Retina (tissue), 1 donor: ENCODE results near the gene SPIN2B.
A peak's percentile ranks its signal among the peaks of the same experiment; 100 is the strongest.
"Not testable (repeated sequence)": the region's sequence is repeated elsewhere in the genome, so short reads cannot be mapped to it uniquely, and the experiment has no call there.

ENCODE experiments used
- DNase-seq: peaks from one replicate; pipeline ENCODE4 v3.0.0-alpha.2; 2016

SPIN2B gene

DNA sequence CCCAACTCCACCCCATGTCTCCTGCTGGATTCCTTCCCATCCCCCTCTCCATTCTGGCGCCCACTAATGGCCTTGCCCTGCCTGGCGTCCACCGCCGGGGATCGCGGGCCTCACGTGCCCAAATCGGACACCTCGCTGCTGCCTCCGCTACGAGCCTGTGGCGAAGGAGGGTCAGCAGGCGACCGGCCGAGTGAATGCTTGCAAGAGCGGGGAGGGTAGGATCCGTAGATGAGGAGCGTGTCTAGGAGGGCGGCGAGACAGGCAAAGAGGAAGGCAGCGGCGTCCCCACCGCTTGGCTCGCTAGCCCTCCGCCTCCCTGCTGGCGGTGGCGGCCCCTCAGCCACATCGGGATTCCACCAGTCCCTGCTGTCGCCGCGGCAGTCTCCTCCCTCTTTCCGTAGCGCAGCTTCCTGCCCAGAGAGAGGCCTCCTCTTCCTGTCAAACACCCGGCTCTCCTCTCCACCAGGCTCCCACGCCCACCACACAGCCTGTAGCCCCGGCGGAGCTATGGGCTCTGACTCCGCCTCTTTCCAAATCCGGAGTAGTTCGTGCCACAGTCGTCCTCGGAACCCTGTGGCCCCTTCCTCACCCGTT, at the start of gene SPIN2B:
SPIN2B (minus strand) TSS at position 387 of the 594 bp plus-strand sequence.
- DNase-seq: peak; percentile 90

DNA sequence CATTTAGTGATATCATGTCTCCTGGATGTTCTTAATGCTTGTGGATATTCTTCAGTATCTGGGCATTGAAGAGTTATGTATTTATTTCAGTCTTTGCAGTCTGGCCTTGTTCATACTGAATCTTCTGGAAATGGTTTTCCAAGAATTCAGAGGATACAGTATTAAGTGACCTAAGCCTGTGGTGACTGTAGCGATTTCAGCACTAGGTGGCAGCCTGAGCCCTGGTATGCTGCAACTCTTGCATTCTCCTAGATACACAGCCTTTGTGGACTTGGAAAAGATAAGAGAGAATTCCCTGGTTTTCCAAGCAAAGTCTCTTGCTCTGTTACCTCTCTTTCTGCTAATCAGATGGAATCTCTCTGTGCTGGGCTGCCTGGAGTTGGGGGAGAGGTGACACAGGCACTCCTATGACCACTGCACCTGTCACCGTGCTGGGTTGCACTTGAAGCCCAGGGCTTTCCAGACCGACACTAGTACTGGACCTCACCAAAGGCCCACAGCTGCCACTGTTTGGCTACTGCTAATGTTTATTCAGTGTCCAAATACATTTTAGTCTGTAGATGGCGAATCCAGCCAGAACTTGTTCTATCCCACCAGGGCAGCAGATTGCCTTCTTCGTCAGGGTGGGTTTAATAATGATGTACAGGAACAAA, 35.2 kb upstream of the SPIN2B start:
- DNase-seq: peak; percentile 5

DNA sequence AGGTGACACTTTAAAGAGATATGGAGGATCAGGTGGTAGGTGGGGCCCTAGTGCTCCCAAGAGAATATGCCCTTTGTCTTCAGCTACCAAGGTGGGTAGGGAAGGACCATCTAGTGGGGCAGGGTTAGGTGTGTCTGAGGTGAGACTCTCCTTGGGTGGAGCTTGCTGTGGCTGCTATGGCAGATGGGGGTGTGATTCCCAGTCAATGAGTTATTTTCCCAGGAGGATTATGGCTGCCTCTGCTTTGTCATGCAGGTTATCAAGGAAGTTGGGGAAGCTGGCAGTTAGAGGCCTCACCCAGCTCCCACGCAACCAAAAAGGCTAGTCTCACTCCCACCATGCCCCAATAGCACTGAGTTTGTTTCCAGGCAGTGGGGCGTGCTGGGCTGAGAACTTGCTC, 33.8 kb upstream of the SPIN2B start:
- no peak for DNase-seq

DNA sequence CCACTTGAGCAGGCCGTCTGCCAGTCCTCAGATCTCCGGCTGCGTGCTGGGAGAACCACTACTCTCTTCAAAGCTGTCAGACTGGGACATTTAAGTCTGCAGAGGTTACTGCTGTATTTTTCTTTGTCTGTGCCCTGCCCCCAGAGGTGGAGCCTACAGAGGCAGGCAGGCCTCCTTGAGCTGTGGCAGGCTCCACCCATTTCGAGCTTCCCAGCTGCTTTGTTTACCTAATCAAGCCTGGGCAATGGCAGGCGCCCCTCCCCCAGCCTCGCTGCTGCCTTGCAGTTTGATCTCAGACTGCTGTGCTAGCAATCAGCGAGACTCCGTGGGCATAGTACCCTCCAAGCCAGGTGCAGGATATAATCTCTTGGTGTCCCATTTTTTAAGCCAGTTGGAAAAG, 30.9 kb upstream of the SPIN2B start:
- DNase-seq: not testable (repeated sequence)

DNA sequence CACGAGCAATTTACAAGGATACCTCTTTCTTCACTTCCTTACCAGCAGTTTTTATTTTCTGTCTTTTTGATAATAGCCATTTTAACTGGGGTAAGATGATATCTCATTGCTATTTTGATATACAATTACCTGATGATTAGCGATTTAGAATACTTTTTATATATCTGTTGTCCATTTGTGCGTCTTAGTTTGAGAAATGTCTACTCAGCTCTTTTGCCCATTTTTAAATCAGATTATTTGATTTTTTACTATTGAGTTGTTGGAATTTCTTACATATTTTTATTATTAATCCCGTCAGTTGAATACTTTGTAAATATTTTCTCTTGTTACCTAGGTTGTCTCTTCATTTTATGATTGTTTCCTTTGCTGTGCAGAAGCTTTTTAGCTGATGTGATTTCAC, 17.3 kb upstream of the SPIN2B start:
- DNase-seq: no peak

DNA sequence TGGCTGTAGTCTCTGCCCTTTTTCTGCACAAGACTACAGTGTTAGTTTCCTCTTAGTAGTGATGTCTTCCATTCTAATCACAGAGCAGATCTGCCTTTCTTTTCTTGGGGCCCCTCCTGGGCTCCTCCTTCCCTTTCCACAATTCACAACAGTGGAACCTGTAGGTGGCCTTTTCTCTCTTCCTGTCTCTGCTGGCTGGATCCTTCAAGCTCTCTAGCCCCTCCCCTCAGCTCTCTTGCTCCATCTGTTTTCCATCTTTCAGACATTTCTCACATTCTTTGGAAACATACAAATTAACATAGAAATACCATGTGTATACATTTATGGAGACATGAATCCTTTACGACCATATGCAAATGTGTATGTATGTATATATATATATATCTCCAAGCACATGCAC, 16.2 kb upstream of the SPIN2B start:
- DNase-seq: no peak

DNA sequence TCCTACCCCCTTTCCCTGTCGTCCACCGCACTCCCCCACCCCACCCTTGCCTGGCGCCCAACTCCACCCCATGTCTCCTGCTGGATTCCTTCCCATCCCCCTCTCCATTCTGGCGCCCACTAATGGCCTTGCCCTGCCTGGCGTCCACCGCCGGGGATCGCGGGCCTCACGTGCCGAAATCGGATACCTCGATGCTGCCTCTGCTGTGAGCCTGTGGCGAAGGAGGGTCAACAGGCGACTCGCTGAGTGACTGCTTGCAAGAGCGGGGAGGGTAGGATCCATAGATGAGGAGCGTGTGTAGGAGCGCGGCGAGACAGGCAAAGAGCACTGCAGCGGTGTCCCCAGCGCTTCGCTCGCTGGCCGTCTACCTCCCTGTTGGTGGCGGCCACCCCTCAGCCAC, 15.7 kb upstream of the SPIN2B start, which contains the start of gene SPIN2A:
SPIN2A (minus strand) TSS at position 325 of the 400 bp plus-strand sequence. CDS start 800 bp downstream, outside the sequence.
- DNase-seq: peak; percentile 55

DNA sequence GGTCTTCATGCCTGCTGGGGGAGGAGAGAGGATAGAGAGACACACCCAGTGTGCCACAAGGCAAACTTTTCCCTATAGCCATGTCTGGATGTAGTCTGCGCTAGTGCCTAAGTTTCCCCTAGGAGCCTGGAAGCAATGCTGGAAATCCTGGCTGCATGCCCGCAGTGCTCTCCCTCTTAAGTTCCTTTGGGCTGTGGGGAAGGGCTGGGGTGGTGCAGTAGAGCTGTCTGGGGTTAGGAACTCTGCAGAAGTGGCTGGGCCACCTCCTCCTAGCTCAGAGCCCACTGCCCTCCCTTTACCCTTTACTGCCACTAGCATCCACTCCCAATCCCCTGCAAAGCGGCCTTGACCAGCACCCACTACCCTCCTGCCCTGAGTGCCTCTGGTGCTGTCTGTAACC, 15.2 kb upstream of the SPIN2B start:
- DNase-seq: not testable (repeated sequence)

DNA sequence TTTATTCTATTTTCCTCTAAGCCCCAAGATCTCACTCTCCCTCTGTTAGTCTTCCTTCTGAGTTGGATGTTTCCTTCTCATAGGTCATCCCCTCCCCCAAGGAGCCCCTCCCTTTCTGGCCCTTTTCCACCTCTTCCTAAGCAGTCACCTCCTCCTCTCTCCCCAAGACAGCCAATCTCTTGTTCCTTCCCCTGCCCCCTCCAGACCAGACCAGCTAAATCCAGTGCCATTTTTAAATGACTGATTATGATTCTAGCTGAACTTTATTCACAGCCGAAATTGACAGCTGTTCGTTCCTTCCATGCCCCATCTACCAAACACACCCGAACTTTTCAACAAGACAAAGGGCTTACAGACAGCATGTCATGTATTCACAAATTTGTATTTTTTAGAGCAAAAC, 13.9 kb upstream of the SPIN2B start:
- no peak for DNase-seq

DNA sequence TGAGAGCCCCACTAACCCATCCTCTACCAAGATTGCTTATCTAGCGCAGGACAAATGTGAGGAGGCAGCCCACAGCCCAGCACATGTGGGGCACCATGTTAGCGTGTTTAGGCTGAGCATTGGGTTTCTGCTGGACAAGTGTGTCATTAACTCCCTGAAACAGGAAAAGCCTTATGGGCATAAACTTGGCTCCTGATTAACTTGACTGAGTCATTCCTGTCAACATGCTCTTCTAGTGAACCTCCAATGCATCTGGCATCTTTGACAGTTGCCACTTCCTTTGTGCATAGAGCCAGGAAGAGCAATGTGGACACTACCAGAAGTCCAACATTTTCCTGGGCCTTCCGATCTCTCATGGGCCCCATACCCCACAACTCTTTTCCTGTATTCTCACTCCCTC, 13.4 kb upstream of the SPIN2B start:
- no peak for DNase-seq

DNA sequence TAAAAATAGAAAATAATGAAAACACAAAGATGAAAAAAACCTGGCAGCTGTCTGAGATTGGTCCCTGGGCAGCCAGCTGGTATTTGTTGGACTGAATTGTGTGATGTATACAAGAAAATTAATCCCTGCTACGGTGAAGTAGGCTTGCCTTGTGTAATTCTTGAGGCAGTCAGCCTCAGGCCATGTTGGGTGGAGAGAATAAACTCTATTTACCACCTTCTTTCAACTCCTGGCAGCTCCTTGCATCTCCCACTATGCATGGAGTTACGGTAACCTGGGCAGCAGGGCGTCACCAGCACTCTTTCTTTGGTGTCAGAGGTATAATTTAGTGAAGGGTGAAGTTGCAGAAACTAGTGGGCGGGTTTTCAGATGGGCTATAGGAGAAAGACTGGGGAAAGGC, 12.4 kb upstream of the SPIN2B start:
- DNase-seq: no peak

DNA sequence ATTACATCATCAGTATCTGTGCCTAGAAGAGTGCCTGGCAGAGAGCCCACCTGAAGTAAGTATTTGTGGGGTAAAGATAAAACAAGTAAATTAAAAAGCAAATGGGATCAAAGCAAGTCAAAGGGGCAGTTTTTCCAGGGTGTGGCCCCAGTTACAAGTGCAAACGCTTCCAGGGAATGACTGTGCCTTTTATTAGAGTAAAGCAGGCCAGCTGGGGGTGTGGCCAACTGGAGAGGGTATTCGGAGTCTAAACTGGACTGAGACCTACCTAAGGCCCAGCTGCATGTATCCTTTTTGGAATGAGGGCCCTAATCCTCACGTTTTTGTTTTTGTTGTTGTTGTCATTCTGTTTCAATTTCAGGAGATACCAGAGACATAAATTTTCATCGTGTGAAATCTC, 11.9 kb upstream of the SPIN2B start:
- not testable (repeated sequence) for DNase-seq

DNA sequence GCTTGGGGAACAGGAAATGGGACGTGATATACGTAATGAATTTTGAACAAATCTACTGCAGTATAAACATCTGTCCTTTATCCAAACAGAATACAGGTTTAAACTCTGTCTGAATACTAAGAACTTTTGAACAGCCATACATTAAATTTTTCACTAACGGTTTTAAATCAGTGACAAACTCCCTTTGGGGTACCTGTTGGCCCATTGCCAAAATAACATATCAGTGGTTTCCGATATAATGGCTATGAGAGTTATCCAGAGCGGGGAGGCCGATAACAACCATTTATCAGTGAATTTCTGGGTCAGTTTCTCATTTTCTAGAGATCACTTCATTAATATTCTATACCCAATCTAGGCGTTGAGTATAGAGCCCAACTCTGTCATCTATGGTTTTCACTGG, 10.7 kb upstream of the SPIN2B start:
- DNase-seq: no peak

DNA sequence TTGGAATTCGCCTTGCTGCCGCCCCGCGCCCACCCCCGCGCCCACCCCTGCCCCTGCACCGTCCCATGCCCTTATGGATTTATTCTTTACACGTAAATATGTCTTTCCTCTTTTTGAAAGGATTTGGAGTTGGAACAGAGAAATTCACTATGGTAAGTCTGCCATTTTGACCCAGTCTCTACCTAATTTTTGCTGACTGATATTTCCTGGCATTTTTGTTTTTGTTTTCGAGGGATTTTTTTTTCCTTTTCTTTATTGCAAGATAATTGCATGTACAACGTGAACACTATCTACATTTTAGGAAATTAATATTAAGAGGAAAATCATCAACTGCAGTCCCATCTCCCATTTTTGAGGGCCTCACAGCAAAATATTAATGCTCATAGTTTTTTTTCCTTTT, 468 bp upstream of the SPIN2B start:
- DNase-seq: no peak

DNA sequence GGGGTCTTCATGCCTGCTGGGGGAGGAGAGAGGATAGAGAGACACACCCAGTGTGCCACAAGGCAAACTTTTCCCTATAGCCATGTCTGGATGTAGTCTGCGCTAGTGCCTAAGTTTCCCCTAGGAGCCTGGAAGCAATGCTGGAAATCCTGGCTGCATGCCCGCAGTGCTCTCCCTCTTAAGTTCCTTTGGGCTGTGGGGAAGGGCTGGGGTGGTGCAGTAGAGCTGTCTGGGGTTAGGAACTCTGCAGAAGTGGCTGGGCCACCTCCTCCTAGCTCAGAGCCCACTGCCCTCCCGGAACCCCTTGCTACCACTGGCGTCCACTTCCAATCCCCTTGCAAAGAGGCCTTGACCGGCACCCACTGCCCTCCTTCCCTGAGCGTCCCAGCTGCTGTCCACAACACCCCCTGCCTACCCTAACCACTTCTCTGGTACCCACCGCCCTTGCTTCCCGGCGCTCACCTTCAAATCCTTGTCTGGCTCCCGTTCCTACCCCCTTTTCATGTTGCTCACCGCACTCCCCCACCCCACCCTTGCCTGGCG, 658 bp downstream of the SPIN2B start:
- DNase-seq: not testable (repeated sequence)

DNA sequence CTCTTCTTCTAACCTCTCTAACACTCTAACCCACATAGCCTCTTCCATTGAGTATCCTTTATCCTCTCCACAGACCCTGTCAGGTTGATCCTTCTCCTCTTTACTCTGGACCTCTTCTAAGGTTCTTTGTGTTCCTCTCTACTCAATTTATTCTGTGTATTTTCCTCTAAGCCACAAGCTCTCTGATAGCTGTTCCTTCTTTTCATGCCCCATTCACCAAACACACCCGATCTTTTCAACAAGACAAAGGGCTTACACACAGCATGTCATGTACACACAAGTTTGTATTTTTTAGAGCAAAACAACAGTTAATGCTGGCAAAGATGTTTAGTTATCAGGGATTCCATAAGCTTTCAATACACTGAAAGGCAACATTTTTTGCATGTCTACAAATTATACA, 1.9 kb downstream of the SPIN2B start:
- DNase-seq: no peak

DNA sequence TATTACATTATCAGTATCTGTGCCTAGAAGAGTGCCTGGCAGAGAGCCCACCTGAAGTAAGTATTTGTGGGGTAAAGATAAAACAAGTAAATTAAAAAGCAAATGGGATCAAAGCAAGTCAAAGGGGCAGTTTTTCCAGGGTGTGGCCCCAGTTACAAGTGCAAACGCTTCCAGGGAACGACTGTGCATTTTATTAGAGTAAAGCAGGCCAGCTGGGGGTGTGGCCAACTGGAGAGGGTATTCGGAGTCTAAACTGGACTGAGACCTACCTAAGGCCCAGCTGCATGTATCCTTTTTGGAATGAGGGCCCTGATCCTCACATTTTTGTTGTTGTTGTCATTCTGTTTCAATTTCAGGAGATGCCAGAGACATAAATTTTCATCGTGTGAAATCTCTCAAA, 3.8 kb downstream of the SPIN2B start:
- DNase-seq: not testable (repeated sequence)

DNA sequence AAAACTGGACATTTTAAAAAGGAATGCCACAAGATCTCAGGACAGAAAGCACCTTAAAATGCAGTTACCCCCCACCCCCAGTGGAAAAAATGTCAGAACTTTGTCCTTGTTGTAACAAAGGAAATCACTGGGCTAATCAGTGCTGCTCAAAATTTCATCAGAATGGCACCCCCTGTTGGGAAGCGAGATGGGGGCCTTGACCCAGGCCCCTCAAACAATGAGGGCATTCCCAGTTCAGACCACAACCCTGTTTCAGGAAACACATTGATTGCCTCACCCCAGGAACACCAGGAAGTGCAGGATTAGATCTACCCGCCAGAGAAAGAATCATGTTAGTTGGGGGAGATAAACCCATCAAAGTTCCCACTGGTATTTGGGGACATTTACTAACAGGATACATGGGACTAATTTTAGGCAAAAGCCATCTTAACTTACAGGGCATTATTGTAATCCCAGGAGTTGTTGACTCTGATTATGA, 16.4 kb downstream of the SPIN2B start:
- DNase-seq: no peak

DNA sequence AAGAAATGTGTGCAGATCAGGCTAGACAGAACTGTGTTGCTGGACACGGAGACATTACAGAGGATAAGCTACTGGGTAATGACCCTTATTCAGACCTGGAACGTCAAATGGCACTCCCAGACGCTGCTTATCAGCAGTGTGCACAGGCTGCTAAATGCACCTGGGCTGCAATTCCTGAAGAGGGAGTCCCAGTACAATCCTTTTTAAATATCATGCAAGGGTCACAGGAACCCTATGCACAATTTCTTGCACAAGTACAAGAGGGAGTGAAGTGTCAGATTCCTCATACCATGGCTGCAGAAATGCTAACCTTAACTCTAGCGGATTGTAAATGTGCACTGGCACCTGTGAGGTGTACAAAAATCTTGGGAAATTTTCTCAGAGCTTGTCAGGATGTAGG, 16.9 kb downstream of the SPIN2B start:
- DNase-seq: no peak

DNA sequence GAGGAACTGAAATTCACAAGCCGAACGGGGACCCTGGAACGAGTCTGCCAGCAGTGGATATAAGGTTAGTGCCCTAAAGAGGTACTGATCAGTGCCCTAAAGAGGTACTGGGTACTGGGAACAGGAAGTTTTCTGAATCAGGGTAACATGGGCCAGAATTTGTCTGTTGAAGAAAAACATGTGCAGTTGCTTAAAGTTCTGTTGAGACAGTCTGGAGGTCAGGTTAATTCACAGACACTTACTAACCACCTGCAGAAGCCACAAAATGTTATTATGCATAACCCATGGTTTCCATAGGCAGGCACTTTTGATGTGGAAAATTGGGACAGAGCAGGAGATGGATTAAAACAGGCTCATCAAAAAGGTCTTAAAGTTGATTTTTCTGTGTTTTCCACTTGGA, 17.9 kb downstream of the SPIN2B start:
- no peak for DNase-seq

DNA sequence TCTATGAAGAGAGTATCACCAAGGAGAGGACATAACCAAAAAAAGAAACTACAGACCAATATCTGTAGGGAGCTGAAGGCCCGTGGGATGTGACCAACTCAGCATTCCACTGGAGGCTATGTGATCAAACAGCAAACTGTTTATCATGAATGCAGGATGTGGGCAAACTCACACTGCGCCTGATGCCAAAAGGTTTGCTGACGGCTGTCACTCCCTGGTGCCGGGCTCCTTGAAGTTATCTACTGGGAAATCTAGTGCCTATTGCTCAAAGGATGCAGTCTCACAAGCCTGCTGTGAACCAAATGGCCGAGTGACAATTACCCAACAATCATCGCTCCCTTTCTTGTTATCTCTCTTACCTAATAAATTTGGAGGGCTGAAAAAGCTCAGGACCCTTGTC, 18.4 kb downstream of the SPIN2B start:
- not testable (repeated sequence) for DNase-seq

DNA sequence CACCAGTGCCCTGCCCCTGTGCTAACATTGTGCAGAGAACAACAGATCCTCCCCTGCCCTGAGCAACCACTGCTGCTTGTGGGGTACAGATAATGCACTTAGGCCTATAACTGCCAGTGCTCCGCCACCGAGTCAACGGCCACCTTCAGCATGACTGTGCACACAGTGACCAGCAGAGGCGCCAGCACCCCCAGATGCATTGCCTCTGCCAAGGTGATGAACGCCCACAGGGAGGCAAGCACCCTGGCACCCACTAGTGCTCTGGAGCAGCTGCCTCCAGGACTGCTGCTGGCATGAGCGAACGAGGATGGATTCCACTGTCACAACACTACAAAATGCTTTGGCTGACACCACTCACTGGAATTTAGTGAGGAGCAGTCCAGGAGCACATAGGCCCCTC, 38.2 kb downstream of the SPIN2B start:
- DNase-seq: no peak

DNA sequence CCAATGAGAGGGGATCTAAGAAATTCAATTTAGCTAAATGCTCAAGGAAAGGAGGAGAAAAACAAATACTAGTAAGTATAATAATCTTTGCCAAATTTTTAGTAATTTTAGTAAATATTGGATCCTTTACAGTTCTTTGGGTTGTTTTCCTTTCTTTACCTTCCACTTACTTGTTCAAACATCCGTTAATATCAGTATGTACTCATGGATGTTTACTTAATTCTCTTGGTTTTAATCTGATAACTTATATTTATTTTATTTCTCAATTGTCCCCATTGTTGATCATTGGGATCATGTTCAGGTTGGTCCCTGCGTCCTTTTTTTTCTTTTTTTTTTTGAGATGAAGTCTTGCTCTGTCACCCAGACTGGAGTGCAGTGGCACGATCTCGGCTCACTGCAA, 46.9 kb downstream of the SPIN2B start:
- no peak for DNase-seq

DNA sequence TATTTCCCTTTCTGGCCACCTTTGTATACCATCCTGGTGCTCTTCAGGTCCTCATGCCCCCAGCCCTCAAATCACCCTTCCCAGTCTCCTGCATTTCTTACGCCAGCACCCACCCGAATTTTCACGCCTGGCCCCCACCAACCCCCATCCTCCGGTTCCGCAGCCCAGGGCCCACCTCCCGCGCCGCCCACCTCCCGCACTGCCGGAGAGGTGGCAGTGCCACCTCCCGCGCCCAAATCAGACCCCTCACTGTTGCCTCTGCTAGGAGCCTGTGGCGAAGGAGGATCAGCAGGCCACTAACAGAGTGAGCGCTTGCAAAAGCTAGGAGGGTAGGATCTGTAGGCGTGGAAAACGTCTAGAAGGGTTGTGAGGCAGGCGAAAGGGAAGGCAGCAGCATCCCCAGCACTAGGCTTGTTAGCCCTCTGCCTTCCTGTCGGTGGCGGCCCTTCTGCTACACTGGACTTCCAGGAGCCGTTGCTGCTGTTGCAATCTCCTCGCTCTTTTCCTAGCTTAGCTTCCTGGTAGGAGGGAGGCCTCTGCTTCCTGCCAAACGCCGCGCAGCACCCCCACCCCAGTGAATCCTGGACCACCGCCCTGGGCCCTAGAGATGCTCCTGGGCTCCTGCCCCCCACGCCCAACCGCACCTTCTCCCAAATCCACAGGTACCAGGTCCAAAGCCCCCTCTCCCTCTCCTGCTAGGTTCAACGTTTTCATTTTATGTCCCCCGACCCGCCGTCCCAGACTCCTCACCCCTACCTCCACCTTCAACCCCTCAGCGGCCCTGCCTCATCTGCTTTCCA, 51.0 kb downstream of the SPIN2B start:
- no peak for DNase-seq
